Hematopoietic multipotent progenitor cell treated with erythropoietin and hydrocortisone succinate and interleukin-3 and kit ligand, for 6 days (in vitro differentiated cells): ENCODE data around the gene TXNL4B.
"Not testable (repeated sequence)": the region's sequence is repeated elsewhere in the genome, so short reads cannot be mapped to it uniquely, and the experiment has no call there.

Source experiments
- DNase-seq: peaks from one replicate; pipeline ENCODE4 v3.0.0-alpha.2; 2015

The TXNL4B gene

DNA sequence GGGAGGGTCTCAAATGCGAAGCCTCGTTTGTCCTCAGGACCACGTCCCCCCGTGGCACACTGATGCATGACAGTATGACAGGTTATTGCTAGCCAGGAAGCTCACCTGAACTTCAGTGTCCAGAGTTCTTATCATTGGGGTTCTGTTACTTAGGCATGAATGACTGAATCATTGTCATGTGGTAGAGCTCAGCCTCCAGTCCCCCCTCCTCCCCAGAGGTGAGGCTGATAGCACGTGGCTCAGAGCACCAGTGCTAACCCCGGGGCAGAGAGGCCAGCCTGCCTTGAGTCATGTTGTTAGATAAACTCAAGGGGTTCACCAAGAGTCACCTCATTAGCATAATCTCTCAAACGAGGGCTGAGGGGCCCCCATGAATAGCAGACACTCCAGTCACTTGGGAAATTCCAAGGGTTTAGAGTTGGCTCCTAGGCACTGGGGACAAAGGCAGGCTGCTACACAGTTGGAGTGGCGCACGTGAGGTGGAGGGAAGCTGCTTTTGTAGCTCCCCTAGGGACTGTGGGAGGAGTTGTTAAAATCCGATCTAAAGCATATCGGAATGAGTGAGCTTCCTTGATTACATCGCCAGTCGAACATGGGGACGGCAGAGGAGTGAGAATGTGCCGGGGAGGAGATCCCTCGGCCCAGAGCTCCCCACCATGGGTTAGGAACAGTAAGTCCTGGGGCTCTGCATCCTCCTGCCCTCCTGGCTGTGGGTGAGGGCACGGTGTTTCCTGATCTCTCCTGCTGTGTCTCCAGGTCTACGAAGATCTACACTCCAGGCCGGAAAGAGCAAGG lies 18.4 kb upstream of the TXNL4B start:
- DNase-seq = no peak

DNA sequence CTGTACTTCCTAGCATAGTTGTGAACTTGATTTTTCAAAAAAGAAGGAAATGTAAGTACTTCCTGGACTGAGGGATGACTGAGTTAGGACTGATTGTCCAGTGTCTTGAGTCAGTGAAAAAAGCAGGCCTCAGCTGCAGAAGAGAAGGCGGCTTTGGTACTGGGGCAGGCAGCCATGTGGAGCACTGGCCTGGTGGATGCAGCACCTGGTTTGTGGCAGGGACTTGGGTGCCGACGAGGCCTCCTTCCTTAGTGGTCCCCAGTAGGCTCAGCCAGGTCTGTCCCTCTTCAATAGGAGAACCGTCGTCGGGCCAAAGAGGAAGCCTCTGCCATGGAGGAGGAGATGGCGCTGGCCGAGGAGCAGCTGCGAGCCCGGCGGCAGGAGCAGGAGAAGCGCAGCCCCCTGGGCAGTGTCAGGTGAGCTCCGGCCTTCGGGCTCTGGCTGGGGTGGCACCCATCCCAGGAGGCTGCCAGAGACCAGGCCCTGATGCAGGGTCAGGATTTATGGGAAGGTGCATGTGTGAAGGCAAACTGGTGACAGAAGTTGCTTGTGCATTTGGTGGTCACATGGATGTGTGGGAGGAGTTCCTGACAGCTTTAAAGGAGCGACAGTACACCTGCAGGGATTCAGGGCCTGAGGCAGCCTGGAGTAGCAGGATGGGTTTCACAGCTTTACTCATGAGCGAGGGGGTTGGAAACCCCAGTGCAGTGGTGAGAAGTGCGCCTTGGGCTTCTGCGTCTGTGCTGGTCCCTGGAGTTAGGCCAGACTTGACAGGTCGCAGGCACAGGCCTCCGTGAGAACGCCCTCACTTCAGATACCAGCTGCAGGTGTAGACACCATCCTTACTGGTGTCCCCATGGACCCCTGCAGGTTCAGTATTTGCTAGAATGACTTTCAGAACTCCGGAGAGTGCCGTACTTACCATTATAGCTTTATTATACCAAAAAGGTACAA lies 17.5 kb upstream of the TXNL4B start:
- no peak for DNase-seq

DNA sequence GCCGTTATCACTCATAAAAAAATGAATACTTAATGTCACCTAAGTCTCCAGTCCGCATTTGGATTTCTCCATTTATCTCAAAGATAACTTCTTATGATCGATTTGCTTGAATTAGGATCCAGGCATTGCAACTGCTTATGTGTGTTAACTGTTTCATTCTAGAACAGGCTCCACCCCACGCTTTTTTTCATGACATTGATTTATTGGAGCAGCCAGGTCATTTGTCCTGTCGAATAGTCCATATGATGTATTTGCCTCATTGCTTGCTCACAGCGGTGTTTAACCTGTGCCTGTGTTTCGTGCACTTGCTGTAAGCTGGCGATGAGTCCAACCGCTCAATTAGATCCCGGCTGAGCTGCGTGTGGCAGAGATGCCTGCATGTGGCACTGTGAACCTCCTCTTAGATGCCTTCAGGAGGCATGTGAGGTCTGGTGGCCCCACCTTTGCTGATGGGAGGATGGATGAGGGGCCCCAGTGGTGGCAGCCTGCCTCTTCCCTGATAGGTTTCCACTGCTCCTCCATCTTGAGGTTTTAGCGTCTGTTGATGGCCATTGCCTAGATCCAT lies 16.6 kb upstream of the TXNL4B start:
- DNase-seq = no peak

DNA sequence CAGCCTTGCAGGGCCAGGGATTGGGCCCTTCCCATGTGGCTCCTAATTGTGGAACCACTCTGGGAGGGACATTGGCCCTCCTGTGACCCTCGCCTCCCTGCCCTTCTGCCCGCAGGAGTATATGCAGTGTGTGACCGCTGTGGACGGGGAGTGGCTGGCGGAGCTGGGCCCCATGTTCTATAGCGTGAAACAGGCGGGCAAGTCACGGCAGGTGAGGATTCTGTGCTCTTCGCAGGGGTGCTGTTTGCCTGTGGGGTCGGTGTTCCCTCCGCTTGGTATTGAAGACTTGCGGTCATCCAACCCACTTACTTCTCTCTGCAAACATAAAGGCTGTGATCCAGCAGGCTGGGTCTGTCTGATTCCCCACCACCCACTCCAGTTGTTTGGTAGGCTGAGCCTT lies 15.9 kb upstream of the TXNL4B start:
- DNase-seq = no peak

DNA sequence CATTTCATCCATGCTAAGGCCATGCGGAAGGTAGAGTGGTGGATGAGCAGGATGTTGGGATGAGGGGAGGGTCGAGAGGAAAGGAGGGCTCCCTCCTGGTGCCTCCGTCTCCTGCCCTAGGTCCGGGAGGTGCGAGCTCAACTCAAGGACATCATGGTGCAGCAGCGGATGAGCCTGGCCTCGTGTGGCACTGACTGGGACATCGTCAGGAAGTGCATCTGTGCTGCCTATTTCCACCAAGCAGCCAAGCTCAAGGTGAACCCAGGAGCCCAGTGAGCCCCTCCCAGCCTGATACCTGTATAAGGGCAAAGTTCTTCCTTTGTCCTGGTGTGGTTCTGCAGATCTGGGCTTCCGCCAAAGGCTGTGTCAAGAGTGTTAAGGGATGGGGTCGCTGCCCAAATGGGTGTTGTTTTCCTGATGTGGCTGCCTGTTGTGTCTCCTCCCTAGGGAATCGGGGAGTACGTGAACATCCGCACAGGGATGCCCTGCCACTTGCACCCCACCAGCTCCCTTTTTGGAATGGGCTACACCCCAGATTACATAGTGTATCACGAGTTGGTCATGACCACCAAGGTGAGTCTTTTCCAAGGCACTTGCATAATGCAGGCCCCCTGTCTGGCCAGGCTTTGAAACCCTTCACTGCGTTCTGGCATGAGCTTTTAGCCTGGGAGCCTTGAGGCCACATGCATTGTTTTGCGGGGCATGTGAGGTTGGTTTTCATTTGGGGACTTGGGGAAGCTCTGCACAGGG lies 15.1 kb upstream of the TXNL4B start:
- no peak for DNase-seq

DNA sequence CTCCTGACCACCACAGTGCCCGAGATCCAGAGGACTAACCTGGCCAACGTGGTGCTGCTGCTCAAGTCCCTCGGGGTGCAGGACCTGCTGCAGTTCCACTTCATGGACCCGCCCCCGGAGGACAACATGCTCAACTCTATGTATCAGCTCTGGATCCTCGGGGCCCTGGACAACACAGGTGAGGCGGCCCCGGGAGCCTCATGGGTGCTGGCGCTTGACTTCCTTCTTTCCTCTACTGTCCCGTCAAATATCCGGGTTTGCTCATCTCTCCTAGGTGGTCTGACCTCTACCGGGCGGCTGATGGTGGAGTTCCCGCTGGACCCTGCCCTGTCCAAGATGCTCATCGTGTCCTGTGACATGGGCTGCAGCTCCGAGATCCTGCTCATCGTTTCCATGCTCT lies 14.0 kb upstream of the TXNL4B start:
- no peak for DNase-seq

DNA sequence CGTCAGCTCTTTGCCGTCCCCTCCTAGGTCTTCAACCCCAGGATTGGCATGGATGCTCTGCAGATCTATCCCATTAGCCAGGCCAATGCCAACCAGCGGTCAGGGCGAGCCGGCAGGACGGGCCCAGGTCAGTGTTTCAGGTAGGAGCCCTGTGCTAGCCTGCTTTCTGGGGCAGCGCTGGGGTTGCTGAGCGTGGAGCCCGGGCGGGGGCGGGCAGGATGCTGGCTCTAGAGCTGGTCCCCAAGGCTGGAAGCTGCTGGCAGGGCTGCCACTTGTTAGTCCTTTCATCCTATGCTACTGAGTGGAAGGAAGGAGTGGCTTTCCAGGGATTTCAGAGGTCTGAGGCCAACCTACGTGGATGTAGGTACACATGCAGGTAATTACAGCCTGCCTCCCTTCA lies 12.6 kb upstream of the TXNL4B start:
- DNase-seq = no peak

DNA sequence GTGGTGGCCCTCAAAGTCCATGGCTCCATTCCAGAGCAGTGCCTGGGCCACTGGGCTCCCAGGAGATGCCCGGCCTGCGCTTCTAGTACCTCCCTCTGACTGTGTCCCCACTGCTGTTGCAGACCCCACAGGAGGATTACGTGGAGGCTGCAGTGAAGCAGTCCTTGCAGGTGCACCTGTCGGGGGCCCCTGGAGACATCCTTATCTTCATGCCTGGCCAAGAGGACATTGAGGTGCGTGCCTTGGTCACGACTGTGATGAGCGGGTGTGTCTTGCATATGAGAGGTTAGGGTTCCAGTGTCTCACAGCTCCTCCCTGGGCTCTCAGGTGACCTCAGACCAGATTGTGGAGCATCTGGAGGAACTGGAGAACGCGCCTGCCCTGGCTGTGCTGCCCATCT lies 11.5 kb upstream of the TXNL4B start:
- no peak for DNase-seq

DNA sequence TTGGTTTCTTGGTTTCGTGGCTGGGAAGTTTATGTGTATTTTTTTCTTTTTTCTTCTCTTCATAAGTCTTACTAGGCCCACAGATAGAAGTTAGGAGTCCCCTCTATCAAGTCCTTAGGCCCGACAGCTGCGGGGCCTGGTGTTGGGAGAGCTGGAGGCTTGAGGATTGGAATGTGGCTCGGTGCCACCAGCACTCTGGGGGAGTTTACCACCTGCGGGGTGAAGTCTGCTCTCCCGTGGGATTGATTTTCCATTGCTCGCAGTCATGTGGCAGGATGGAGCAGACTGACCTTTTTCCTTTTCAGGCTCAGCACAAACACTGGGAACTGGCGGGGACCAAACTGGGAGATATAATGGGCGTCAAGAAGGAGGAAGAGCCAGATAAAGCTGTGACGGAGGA lies 7.8 kb upstream of the TXNL4B start:
- DNase-seq = no peak

DNA sequence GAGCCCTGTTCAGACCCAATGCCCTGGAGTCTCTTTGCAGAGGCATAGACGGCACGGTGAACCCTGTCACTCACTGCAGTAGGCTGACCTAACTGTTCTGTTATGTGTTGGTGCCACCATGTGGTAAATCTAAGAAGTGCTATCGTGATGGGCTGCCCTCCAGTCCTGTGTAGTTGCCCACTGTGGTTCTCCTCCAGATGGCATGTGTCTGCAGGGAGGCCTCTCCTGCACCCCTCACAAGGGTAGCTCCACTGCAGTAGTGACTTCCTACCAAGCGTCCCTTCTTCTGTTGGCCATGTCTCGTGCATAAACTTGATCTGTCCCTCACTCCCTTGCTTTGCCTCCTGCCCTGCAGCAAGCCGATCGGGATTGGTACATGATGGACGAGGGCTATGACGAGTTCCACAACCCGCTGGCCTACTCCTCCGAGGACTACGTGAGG lies 6.0 kb upstream of the TXNL4B start:
- peak; percentile 88 for DNase-seq

DNA sequence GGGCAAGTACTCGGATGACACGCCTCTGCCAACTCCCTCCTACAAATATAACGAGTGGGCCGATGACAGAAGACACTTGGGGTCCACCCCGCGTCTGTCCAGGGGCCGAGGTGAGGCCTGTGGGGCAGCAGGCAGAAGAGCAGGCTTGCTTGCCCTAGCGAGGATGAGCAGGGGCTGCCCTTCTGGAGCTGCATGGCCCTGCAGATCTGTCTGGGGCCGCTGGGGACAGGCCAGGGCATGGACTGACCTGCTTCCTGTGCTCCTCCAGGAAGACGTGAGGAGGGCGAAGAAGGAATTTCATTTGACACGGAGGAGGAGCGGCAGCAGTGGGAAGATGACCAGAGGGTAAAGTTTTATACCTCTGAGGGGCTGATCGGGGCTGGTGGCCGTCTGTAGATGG lies 5.5 kb upstream of the TXNL4B start:
- no peak for DNase-seq

DNA sequence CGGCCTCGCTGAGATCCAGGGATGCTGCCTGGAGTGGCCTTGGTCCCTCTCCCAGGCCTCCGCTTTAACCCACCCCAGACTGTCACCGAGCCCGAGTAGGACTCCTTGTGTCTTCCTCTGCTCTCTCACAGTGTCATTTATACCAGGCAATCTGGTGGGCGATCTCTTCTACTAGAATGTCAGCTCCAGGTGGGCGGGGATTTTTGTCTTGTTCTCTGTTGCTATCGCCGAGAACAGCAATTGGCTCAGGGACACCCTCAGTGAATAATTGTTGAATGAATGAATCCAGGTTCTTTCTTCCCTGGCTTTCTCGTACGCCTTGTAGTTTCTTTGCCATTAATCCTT lies 818 bp upstream of the TXNL4B start:
- peak; percentile 72 for DNase-seq

DNA sequence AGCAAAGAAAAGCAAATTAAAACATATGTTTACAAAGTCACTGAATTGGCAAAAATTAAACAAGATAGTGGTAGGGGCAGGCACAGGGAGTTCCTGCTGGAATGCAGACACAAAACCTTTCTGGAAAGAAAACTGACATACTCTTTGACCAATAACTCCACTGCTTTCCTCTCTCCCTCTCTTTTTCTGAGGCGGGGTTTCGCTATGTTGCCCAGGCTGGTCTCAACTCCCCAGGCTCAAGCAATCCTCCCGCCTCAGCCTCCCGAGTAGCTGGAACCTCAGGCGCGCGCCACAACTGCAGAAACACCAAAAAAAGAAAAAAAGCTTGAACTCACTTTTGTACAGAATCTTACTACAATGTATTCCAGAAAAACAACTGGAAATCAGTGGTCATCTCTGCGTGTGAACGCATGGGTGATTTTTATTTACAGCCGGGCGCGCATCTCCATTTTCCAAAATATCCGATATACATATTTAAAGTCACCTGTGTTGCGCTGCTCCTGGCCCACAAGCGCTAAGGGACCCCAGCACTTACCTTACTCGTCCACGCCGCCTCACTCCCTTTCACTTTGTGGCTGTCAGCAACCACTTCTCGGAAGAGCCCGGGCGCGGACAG lies 480 bp downstream of the TXNL4B start:
- DNase-seq = peak; percentile 59

DNA sequence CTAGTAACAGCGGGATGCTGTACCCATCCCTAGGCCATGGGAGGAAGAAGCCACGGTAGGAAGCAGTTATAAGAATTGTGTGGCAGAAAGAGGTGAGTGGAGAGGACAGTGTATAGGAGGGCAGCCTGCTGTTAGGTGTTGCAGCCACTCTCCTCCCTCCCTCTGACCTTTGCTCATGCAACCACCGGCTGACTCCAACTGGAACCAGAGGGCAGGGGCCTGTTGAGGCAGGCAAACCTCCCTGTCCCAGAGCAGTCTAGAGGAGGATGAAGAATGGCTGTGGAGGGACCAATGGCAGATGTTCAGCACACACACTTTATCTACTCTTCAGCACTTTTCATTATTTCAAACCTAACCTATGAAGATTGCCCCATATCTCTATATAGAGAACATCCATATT lies 2.2 kb downstream of the TXNL4B start:
- DNase-seq = no peak

DNA sequence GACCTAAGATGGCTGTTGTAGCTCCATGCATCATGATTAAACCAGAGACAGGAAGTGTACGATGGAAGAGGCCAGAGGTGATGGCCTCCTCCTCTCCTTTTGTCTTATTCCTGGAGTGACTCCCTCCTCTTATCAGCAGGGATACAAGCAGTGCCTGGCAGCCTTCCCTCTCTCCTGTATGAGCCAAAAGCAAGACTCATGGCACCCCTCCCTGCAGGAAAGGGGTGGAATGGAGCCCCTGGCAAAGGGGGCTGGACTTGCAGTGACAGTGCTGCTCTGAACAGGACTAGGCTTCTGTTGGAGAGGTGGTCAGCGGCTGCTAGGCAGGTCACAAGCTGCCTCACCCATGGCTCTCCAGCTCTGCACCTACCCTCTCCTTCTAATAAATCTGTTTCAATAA lies 8.4 kb downstream of the TXNL4B start:
- no peak for DNase-seq

DNA sequence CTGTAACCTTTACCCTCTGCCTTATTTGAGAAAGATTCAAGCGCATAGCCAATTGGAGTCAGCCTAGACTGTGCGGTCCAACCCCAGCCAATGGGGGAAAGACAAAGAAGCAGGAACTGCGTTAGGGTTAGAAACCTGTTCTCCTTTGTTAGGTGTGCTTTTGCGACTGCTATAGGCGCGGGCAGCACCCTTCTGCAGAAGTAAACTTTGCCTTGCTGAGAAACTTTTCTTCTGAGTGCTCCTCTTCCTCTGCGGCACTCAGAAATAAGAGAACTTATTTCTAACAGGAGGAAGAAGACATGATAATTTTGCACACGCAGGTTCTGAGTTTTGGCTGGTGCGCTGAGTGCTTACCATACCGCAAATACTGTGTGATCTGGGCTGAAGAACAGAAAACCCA lies 9.0 kb downstream of the TXNL4B start:
- DNase-seq = no peak

DNA sequence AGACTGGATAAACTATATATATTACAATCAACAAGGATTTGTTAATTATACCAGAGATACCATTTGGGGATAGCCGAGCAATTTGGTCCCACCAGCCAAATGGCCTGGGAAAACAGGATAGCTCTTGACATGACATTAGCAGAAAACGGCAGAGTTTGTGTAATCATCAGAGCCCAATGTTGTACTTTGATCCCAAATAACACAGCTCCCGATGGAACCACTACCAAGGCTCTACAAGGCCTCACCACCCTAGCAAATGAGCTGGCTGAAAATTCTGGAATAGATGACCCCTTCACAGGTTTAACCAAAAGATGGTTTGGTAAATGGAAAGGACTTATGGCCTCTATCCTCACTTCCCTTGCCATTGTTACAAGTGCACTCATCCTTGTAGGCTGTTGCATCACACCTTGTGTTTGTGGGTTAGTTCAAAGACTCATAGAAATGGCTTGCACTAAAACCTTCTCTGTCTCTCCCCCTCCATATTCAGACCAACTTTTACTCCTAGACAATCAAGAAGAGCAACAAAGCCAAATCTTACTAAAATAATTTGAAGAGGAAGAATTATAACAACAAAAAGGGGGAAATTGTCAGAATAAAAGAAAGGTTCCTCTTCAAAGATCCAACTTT lies 9.5 kb downstream of the TXNL4B start:
- no peak for DNase-seq

DNA sequence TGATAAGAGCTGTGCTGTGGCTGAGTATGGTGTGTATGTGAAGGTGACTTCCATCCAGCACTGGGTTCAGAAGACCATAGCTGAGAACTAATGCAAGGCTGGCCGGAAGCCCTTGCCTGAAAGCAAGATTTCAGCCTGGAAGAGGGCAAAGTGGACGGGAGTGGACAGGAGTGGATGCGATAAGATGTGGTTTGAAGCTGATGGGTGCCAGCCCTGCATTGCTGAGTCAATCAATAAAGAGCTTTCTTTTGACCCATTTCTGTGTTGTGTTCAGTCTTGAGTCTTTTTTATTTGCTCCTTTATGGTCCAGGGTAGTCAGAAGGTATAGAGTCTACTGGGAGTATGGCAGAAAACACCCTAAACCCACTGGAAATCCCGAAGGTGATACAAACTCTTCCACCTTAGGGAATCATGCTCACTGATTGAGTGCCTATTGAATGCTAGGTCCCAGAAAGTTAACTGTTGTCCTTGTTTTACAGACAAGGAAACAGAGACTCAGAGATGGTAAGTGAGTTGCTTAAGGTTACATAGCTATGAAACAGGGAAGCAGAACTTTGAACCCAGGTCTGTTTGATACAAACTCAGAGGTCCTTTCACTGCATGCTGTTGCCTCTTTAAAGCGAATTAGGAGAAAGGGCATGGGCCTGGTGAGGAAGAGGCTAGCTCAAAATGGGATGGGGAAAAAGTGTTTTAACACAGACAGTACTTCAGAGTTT lies 16.3 kb downstream of the TXNL4B start:
- DNase-seq = not testable (repeated sequence)

DNA sequence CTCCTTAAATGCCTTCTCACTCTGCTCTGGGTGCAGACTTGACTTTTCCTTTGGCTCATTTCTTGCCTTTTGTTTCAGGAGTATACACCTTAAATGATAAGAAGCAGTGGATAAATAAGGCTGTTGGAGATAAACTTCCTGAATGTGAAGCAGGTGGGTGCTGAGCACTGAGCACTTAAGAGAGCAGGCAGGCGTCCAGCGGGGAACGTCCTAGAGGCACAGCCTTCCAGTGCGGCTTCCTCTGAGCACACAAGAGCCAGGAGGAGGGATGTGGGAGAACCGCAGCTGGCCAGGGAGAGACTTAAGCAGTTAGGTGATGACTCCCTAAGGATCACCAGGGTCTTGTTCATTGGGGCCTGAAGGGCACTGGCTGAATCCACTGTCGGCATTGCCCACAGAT lies 18.4 kb downstream of the TXNL4B start:
- DNase-seq = not testable (repeated sequence)

DNA sequence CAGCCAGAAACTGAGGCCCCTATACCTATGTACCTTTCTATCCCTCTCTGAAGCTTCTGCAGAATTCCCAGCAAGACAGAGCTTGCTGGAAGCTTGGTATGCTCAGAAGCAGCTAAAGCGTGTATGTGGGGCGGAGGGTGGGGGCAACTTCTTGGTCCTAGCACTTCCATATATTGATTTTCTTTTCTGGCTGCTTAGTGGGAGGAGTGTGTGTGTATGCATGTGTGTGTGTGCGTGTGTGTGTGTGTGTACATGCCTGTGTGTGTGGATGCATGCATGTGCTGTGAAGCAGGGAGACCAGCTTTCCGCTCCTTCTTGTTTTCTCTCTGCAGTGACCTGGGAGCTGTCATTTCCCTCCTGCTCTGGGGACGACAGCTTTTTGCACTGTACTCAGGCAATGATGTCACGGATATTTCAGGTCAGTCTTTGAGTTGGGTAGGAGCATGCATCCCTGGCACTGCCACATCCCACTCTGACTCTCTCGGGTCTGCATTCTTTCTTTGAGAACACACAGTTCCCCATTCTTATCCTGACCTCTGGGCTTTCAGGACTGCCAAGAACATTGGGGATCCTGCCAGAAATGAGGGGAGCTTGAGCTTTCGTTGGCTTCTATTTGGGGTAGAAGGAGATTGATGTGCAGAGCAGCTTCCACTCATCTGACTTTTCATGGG lies 19.7 kb downstream of the TXNL4B start:
- DNase-seq = no peak
